Cardiac fibroblast (primary cell): ENCODE data around the gene PDE8A.
A peak's percentile ranks its signal among the peaks of the same experiment; 100 is the strongest.
"Not testable (repeated sequence)": the region's sequence is repeated elsewhere in the genome, so short reads cannot be mapped to it uniquely, and the experiment has no call there.

Experiments
- DNase-seq, 2 donors: peaks; one replicate each; pipeline versions ENCODE4 v3.0.0 to v3.0.0-alpha.2; 2010; ENCODE audit warnings: low read depth in 2 of 2
- H3K4me3 ChIP-seq, 2 donors: replicated peaks in 1 of 2; 1 replicate in 1 of 2; 2 replicates in 1 of 2; pipeline ENCODE4 v1.5.1; 2011; ENCODE audit warnings: low read depth in 2 of 2, low read length in 2 of 2, mild to moderate bottlenecking in 2 of 2, moderate library complexity in 1 of 2
- CTCF ChIP-seq: IDR thresholded peaks from one replicate; pipeline ENCODE4 v1.5.1; 2011; ENCODE audit warnings: low read depth, mild to moderate bottlenecking, low read length, inconsistent platforms

PDE8A gene

DNA sequence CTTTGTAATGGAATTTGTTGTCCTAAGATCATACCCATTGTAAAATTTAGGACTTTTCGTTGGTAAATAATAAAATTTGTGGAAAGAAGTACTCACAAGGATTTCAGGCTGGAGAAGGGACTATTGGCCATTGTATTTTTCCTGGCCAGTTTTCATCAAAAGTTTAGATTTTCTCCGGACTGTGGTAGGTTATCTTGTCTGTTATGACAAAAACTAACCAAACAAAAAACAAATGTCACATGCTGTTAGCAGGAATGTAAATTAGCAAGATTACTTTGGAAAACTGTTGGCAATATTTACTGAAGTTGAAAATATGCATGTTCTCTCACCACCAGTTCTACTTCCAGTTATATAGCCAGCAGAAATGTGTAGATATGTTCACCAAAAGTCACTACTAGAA is 27.8 kb downstream of the PDE8A start:
- DNase-seq = peak in 1 of 2 donors; percentile 29
- no peak for TF ChIP-seq CTCF
- H3K4me3 ChIP-seq = no peak overlapping the region

DNA sequence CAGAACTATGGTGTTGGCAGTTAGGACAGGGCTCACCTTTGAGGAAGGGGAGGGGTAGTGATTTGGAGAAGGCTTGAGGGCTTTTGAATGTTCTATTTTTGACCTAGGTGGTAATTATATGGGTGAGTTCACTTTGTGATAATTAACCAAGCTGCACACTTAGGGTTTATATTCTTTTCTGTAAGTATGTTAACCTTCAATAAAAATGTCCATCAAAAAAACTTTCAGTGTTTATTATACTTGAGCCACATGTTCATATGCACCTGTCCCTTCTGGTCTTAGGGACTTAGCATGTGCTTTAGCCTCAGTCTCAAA is 28.4 kb downstream of the PDE8A start:
- TF ChIP-seq CTCF = no peak
- no peak overlapping the region for H3K4me3 ChIP-seq
- no peak for DNase-seq

DNA sequence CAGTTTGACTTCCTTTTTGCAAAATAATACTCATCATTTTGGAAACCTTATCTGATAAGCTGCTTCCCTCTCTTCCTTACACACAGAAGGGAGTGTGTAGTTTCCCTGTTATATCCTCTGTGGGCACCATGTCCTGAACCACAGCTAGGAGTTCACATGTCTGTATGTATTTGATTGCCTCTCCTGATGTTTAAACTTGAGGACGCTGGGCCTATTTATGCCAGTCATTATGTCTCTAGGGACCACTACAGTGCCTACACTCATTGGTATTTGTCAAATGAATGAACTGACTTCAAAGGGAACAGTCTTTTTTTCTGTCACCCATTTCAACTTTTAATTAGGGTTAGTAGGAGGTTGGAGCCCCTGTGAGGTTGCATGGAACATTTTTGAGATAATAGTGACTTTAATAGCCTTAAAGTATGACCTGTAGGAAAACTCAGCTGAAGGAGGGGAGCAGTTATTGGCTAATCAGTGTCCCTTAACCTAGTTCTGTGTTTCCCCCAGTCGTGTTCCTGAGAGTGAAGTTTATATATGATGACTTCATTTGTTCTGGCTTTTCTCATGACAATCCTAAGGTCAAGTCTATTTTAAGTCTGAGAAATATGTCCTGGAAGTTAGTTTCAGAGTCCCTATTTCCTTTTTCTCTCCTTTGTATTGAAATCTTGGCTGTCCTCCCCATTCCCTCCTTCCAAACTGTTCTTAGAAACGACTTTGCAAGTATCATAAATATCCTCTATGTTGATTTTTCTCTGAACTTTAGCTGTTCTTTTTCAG is 28.9 kb downstream of the PDE8A start:
- H3K4me3 ChIP-seq = no peak overlapping the region
- TF ChIP-seq CTCF = no peak
- DNase-seq = peak; percentile 36 to 67

DNA sequence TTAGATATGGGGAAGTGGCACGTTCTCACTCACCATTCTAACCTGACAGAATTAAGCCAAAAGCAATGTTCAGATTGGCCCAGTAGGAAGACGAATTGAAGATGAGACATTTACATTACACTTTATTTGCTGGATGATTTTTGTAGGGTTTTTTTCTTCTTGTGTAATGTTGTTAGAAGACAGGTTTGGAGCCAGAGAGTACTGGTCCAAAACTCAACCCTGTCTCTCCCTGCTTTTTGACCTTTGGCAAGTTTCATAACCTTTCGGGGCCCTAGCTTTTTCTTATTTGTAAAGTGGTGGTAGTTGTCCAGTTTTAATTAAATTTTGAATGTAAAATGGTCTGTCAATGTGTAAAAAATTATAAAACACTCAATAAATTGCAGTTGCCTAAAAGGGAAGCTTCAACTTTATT is 29.5 kb downstream of the PDE8A start:
- TF ChIP-seq CTCF = no peak
- no peak overlapping the region for H3K4me3 ChIP-seq
- no peak for DNase-seq

DNA sequence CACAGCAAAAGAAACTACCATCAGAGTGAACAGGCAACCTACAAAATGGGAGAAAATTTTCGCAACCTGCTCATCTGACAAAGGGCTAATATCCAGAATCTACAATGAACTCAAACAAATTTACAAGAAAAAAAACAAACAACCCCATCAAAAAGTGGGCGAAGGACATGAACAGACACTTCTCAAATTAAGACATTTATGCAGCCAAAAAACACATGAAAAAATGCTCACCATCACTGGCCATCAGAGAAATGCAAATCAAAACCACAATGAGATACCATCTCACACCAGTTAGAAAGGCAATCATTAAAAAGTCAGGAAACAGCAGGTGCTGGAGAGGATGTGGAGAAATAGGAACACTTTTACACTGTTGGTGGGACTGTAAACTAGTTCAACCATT is 30.1 kb downstream of the PDE8A start:
- H3K4me3 ChIP-seq, DNase-seq: not testable (repeated sequence)

DNA sequence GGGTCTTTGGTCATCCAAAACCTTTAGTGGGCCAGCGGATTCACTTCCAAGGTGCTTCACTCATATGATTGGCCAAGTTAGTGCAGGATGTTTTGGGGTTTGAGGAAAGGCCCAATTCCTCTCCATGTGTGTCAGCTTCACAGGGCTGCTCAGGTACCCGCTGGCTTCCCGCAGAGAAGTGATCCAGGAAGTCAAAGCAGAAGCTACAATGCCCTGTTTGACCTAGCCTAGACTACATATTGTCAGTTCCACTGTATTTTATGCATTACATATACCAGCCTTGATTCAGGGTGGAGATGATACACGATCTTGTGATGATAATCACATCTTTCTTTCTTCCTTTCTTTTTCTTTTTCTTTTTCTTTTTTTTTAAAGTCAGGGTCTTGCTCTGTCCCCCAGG is 32.1 kb downstream of the PDE8A start:
- TF ChIP-seq CTCF = no peak
- DNase-seq = no peak
- no peak overlapping the region for H3K4me3 ChIP-seq

DNA sequence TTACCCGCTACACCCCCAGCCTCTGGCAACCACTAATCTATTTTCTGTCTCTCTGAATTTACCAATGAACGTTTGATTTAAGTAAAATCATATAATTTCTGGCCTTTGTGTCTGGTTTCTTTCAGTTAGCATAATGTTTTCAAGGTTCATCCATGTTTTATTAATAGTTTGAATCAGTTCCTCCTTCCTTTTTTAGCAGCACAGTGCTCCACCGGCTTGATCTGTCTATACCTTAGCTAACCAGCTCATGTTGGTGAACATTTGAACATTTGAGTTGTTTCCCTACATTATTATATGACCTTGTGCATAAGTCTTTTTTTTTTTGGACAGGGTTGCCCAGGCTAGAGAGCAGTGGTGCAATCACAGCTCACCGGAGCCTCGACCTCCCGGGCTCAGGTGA is 33.3 kb downstream of the PDE8A start:
- no peak for TF ChIP-seq CTCF
- no peak for DNase-seq
- no peak overlapping the region for H3K4me3 ChIP-seq
